ENCODE measurements around the gene LEO1.
A peak's percentile ranks its signal among the peaks of the same experiment; 100 is the strongest.

LEO1 gene

DNA sequence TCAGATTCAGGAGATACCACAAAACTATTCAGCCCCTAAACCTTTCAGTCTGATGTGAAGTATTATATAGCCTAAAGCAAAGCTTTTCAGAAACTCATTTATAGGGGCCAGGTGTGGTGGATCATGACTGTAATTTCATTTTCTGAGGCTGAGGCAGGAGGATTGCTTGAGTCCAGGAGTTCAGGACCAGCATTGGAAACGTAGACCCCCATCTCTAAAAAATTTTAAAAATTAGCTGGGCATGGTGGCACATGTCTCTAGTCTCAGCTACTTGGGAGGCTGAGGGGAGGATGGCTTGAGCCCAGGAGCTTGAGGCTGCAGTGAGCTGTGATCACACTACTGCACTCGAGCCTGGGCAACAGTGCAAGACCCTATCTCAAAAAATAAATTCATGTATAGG, 82.1 kb downstream of the LEO1 start:
- no peak for TF ChIP-seq CTCF (IDR thresholded peaks at IDR 0.05; ENCODE audit: low read depth, low read length, missing control alignments)

GRCh38 chr15:51888593-51889195, 82.9 kb downstream of the LEO1 start:
- no peak overlapping the region for H3K4me3 ChIP-seq (replicated peaks; ENCODE audit: low read depth, low read length)
- peak; percentile 61 for TF ChIP-seq CTCF (IDR thresholded peaks at IDR 0.05; ENCODE audit: low read depth, low read length, missing control alignments)
- no peak for DNase-seq (ENCODE audit: extremely low read depth, low read depth)

More for the DNA sequence above, 82.1 kb downstream of the LEO1 start:
- no peak for DNase-seq (ENCODE audit: extremely low read depth, low read depth)
- no peak overlapping the region for H3K4me3 ChIP-seq (replicated peaks; ENCODE audit: low read depth, low read length)

All from HFF-Myc (cell line).